IPS-18c (cell line): ENCODE results near the gene CPED1.
"Not testable (repeated sequence)": the region's sequence is repeated elsewhere in the genome, so short reads cannot be mapped to it uniquely, and the experiment has no call there.

Source experiments
- H3K4me3 ChIP-seq: 2 replicates; pipeline ENCODE4 v1.7.0; 2013; ENCODE audit warnings: low read depth, mild to moderate bottlenecking, low read length, moderate library complexity; ENCODE audit not compliant: insufficient read depth
- H3K9me3 ChIP-seq: one replicate; pipeline ENCODE4 v1.6.1; 2013; ENCODE audit warnings: mild to moderate bottlenecking, low read length, moderate library complexity; ENCODE audit not compliant: control insufficient read depth, insufficient read depth

Gene CPED1

GRCh38 chr7:121024611-121025010 lies 36.1 kb downstream of the CPED1 start:
- H3K4me3 ChIP-seq, result no peak overlapping the region
- H3K9me3 ChIP-seq, result no peaks in the 10 kb centered on the region

GRCh38 chr7:121026159-121026558 lies 37.6 kb downstream of the CPED1 start:
- no peak overlapping the region for H3K4me3 ChIP-seq
- H3K9me3 ChIP-seq, result no peaks in the 10 kb centered on the region

GRCh38 chr7:121026577-121027111 lies 38.1 kb downstream of the CPED1 start:
- no peaks in the 10 kb centered on the region for H3K9me3 ChIP-seq
- H3K4me3 ChIP-seq, result no peak overlapping the region

- no peaks in the 10 kb centered on the region for H3K9me3 ChIP-seq
Observed at GRCh38 chr7:121027761-121028669, 39.5 kb downstream of the CPED1 start.

GRCh38 chr7:121029302-121029701 lies 40.8 kb downstream of the CPED1 start:
- Histone ChIP-seq H3K4me3 (no peak overlapping the region), H3K9me3 (no peaks in the 10 kb centered on the region)

More at GRCh38 chr7:121027761-121028669, 39.5 kb downstream of the CPED1 start:
- no peak overlapping the region for H3K4me3 ChIP-seq

- H3K4me3 ChIP-seq, result no peak overlapping the region
Observed at GRCh38 chr7:121030308-121030707, 41.8 kb downstream of the CPED1 start.

GRCh38 chr7:121032645-121033460 lies 44.3 kb downstream of the CPED1 start:
- Histone ChIP-seq H3K9me3 (no peaks in the 10 kb centered on the region), H3K4me3 (no peak overlapping the region)

More at GRCh38 chr7:121030308-121030707, 41.8 kb downstream of the CPED1 start:
- no peaks in the 10 kb centered on the region for H3K9me3 ChIP-seq

GRCh38 chr7:121034929-121035328 lies 46.4 kb downstream of the CPED1 start:
- H3K9me3 ChIP-seq, result no peaks in the 10 kb centered on the region
- H3K4me3 ChIP-seq, result no peak overlapping the region

- H3K9me3 ChIP-seq, result not testable (repeated sequence)
Observed at GRCh38 chr7:121036776-121037175, 48.3 kb downstream of the CPED1 start.

GRCh38 chr7:121037329-121037728 lies 48.8 kb downstream of the CPED1 start:
- H3K9me3 ChIP-seq, H3K4me3 ChIP-seq: not testable (repeated sequence)

More at GRCh38 chr7:121036776-121037175, 48.3 kb downstream of the CPED1 start:
- not testable (repeated sequence) for H3K4me3 ChIP-seq

- no peaks in the 10 kb centered on the region for H3K9me3 ChIP-seq
Observed at GRCh38 chr7:121037957-121038716, 49.6 kb downstream of the CPED1 start.

GRCh38 chr7:121038717-121039509 lies 50.4 kb downstream of the CPED1 start:
- Histone ChIP-seq H3K9me3 (no peaks in the 10 kb centered on the region), H3K4me3 (no peak overlapping the region)

More at GRCh38 chr7:121037957-121038716, 49.6 kb downstream of the CPED1 start:
- H3K4me3 ChIP-seq, result no peak overlapping the region

- H3K4me3 ChIP-seq, result no peak overlapping the region
- H3K9me3 ChIP-seq, result no peaks in the 10 kb centered on the region
Observed at GRCh38 chr7:121039510-121039822, 51.0 kb downstream of the CPED1 start.

- H3K4me3 ChIP-seq, result no peak overlapping the region
Observed at GRCh38 chr7:121039994-121040393, 51.5 kb downstream of the CPED1 start.

GRCh38 chr7:121041516-121042148 lies 53.1 kb downstream of the CPED1 start:
- H3K4me3 ChIP-seq, result no peak overlapping the region
- H3K9me3 ChIP-seq, result no peaks in the 10 kb centered on the region

More at GRCh38 chr7:121039994-121040393, 51.5 kb downstream of the CPED1 start:
- H3K9me3 ChIP-seq, result no peaks in the 10 kb centered on the region

GRCh38 chr7:121042195-121042594 lies 53.7 kb downstream of the CPED1 start:
- no peak overlapping the region for H3K4me3 ChIP-seq
- no peaks in the 10 kb centered on the region for H3K9me3 ChIP-seq
